ENCODE measurements around the gene ZNF385D. TPM values are rescaled to one million over a fixed set of nuclear protein-coding genes. Genes with fewer than 3 reads are reported as not detected.

ZNF385D gene
- total RNA-seq, 1 experiment from 2014 or later = not detected

DNA sequence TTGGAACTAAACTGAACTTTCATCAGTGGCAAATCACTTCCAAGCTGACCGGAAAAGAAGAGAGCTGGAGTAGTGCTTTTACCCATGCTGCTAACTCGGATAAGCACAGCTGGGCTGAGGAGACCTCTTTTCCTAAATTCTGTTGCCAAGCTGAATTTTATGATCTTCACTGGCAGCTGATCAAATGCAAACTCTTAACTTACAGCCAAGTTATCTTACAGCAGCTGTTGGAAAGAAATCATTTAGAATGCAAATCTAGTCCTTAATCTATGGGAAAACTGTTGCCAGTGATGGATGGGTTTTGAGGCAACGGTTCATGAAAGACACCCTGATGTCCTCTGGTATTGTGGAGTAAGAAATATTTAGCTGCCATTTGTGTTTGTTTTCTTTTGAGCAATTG is 216.5 kb downstream of the ZNF385D start:
- CTCF ChIA-PET = no interaction called here
- no TSS peak for BruUV-seq (replicated peaks)
- H3K27me3 Mint-ChIP-seq (ENCODE audit: unreplicated experiment) = no peaks in the 10 kb centered on the region
- no peak for DNase-seq
- no peaks in the 10 kb centered on the region for H3K36me3 Mint-ChIP-seq (ENCODE audit: insufficient read depth, unreplicated experiment)
- intact Hi-C loops (cut with micrococcal nuclease; ENCODE audit: unreplicated experiment) = no loop called here
- H3K4me3 Mint-ChIP-seq (ENCODE audit: low read depth, unreplicated experiment) = no peak overlapping the region
- H3K4me1 Mint-ChIP-seq (ENCODE audit: low read depth, unreplicated experiment) = peaks cover 10% of the 10 kb centered on the region
- H3K27ac Mint-ChIP-seq (ENCODE audit: unreplicated experiment) = no peak overlapping the region
- TF ChIP-seq, protein P1, sequence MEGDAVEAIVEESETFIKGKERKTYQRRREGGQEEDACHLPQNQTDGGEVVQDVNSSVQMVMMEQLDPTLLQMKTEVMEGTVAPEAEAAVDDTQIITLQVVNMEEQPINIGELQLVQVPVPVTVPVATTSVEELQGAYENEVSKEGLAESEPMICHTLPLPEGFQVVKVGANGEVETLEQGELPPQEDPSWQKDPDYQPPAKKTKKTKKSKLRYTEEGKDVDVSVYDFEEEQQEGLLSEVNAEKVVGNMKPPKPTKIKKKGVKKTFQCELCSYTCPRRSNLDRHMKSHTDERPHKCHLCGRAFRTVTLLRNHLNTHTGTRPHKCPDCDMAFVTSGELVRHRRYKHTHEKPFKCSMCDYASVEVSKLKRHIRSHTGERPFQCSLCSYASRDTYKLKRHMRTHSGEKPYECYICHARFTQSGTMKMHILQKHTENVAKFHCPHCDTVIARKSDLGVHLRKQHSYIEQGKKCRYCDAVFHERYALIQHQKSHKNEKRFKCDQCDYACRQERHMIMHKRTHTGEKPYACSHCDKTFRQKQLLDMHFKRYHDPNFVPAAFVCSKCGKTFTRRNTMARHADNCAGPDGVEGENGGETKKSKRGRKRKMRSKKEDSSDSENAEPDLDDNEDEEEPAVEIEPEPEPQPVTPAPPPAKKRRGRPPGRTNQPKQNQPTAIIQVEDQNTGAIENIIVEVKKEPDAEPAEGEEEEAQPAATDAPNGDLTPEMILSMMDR (IDR thresholded peaks at IDR 0.05; ENCODE audit: unreplicated experiment) = no peak
- no peaks in the 10 kb centered on the region for H3K9me3 Mint-ChIP-seq (ENCODE audit: low read depth, unreplicated experiment)

DNA sequence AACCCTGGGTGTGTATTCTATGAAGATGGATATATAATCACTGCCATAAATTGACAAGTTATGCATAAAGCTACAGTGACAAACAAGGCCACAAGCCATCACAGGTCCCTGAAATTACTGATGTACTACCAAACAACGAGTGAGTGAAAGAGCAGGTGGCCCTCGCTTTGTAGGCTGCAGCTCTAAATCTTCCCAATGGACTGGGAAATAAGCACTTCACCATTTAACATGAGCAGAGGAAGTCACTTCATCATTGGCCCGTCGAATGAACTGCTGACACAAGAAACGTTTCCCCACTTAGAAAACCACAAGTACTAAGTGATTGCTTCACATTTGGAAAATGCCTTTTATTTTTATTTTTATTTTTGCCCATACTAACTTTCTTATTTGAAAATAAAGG is 218.0 kb downstream of the ZNF385D start:
- H3K9me3 Mint-ChIP-seq (ENCODE audit: low read depth, unreplicated experiment) = no peaks in the 10 kb centered on the region
- H3K4me1 Mint-ChIP-seq (ENCODE audit: low read depth, unreplicated experiment) = peaks cover 7% of the 10 kb centered on the region
- intact Hi-C loops (cut with micrococcal nuclease; ENCODE audit: unreplicated experiment) = no loop called here
- H3K27ac Mint-ChIP-seq (ENCODE audit: unreplicated experiment) = no peak overlapping the region
- no peaks in the 10 kb centered on the region for H3K27me3 Mint-ChIP-seq (ENCODE audit: unreplicated experiment)
- no TSS peak for BruUV-seq (replicated peaks)
- H3K36me3 Mint-ChIP-seq (ENCODE audit: insufficient read depth, unreplicated experiment) = no peaks in the 10 kb centered on the region
- no peak overlapping the region for H3K4me3 Mint-ChIP-seq (ENCODE audit: low read depth, unreplicated experiment)
- TF ChIP-seq, protein P1 (IDR thresholded peaks at IDR 0.05; ENCODE audit: unreplicated experiment) = no peak
- CTCF ChIA-PET = no interaction called here
- no peak for DNase-seq

DNA sequence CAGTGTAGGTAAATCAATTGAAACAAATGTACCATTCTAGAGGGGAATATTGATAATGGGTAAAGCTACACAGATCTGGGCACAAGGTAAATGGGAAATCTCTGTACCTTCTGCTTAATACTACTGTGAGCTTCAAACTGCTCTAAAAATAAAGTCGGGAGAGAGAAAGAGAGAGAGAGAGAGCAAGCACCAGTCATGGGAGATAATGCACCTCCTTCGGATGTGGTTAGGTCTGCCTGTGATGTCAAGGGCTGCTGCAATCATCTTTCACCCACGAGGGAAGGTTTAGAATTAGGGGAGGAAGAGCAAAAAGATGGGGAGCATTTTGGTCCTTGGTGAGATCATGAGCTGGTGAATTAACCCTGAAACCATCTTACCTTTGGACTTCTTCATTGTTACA is 219.1 kb downstream of the ZNF385D start:
- CTCF ChIA-PET = no interaction called here
- Mint-ChIP-seq H3K9me3 (ENCODE audit: low read depth, unreplicated experiment) (no peaks in the 10 kb centered on the region), H3K27ac (ENCODE audit: unreplicated experiment) (no peak overlapping the region), H3K4me1 (ENCODE audit: low read depth, unreplicated experiment) (no peaks in the 10 kb centered on the region), H3K27me3 (ENCODE audit: unreplicated experiment) (no peaks in the 10 kb centered on the region), H3K36me3 (ENCODE audit: insufficient read depth, unreplicated experiment) (no peaks in the 10 kb centered on the region), H3K4me3 (ENCODE audit: low read depth, unreplicated experiment) (no peak overlapping the region)
- no TSS peak for BruUV-seq (replicated peaks)
- TF ChIP-seq, protein P1 (IDR thresholded peaks at IDR 0.05; ENCODE audit: unreplicated experiment) = no peak
- no peak for DNase-seq
- intact Hi-C loops (cut with micrococcal nuclease; ENCODE audit: unreplicated experiment) = no loop called here

DNA sequence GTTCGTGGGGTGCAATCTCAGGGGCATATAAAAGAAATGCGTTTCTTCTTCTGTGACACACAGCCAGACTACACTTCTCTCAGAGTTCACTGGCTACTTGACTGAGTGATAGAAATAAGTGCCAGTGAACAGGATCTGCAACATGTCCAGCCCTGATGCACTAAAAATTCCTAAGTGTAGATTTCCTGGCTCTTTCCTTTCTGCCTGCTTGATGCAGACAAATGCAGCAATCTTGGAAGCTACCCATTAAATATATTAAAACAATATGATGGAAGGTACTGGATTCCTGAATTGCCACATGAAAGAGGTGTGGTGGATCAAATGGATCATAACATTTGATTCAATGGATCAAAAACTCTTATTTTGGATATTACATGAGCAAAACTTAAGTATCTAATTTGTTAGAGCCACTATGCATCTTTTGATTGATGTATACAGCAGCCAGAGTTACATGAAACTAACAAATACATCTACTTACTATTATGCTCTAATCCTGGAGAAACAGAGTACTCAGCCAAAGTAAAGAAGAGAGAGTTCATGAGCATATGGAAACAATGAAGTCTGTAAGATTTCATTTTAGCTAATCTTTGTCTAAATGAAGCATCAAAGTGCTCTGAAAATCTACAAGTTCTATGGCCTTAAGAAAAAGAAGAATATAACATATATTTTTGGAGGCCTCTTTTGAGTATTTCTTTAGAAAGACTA is 222.6 kb downstream of the ZNF385D start:
- no peak overlapping the region for H3K4me3 Mint-ChIP-seq (ENCODE audit: low read depth, unreplicated experiment)
- no peaks in the 10 kb centered on the region for H3K4me1 Mint-ChIP-seq (ENCODE audit: low read depth, unreplicated experiment)
- BruUV-seq (replicated peaks) = no TSS peak
- no peaks in the 10 kb centered on the region for H3K36me3 Mint-ChIP-seq (ENCODE audit: insufficient read depth, unreplicated experiment)
- DNase-seq = no peak
- no peak overlapping the region for H3K27ac Mint-ChIP-seq (ENCODE audit: unreplicated experiment)
- TF ChIP-seq, protein P1 (IDR thresholded peaks at IDR 0.05; ENCODE audit: unreplicated experiment) = no peak
- intact Hi-C loops (cut with micrococcal nuclease; ENCODE audit: unreplicated experiment) = no loop called here
- no peaks in the 10 kb centered on the region for H3K27me3 Mint-ChIP-seq (ENCODE audit: unreplicated experiment)
- no peaks in the 10 kb centered on the region for H3K9me3 Mint-ChIP-seq (ENCODE audit: low read depth, unreplicated experiment)
- CTCF ChIA-PET = no interaction called here
